A673 (cell line): ENCODE data around the gene C7orf25. TPM values are rescaled to one million over a fixed set of nuclear protein-coding genes. Genes with fewer than 3 reads are reported as not detected.

Experiments
- BruUV-seq: library from RNA; stranded (reverse); fragments of 400-500 nt; replicated peaks from 2 replicates; lab custom pipeline; 2021; lab: Mats Ljungman, UMichigan
- CTCF ChIA-PET: fragments of 300-600 bp; sonication (Branson Sonifier 250); formaldehyde crosslinking; loops from one replicate; lab custom pipeline; 2022; ENCODE audit warnings: antibody characterized with exemption; lab: Charles Lee
- POLR2A ChIA-PET: fragments of 300-600 bp; sonication (Branson Sonifier 250); formaldehyde crosslinking; loops from one replicate; lab custom pipeline; 2022; ENCODE audit warnings: antibody characterized with exemption; ENCODE audit not compliant: low non-redundant PET; lab: Charles Lee
- DNase-seq: peaks from one replicate; pipeline ENCODE4 v3.0.0-alpha.2; 2015; ENCODE audit warnings: low spot score
- H3K27ac ChIP-seq: fragments of 200-600 bp; sonication (generic); 2 replicates; pipeline ENCODE4 v1.5.1; 2016; ENCODE audit warnings: mixed run types, low read depth, mild to moderate bottlenecking, mixed read lengths, antibody characterized with exemption, low read length; ENCODE audit not compliant: poor library complexity, severe bottlenecking
- H3K27me3 ChIP-seq: fragments of 200-600 bp; sonication (generic); replicated peaks from 2 replicates; pipeline ENCODE4 v1.6.1; 2017; ENCODE audit warnings: mixed run types, low read depth, mild to moderate bottlenecking, mixed read lengths, antibody characterized with exemption, low read length; ENCODE audit not compliant: insufficient read depth, poor library complexity
- H3K36me3 ChIP-seq: fragments of 200-600 bp; sonication (generic); 2 replicates; pipeline ENCODE4 v1.6.1; 2016; ENCODE audit warnings: mixed run types, mild to moderate bottlenecking, mixed read lengths, antibody characterized with exemption, low read length; ENCODE audit not compliant: insufficient read depth, poor library complexity, severe bottlenecking
- H3K4me1 ChIP-seq: fragments of 200-600 bp; sonication (generic); 2 replicates; pipeline ENCODE4 v1.6.1; 2017; ENCODE audit warnings: mixed run types, mild to moderate bottlenecking, mixed read lengths, antibody characterized with exemption, low read length; ENCODE audit not compliant: insufficient read depth, poor library complexity, severe bottlenecking
- H3K4me3 ChIP-seq: fragments of 200-600 bp; sonication (generic); 2 replicates; pipeline ENCODE4 v1.5.1; 2016; ENCODE audit warnings: low read depth, mixed run types, mild to moderate bottlenecking, mixed read lengths, low read length; ENCODE audit not compliant: poor library complexity, severe bottlenecking
- H3K9me3 ChIP-seq: fragments of 200-600 bp; sonication (generic); 2 replicates; pipeline ENCODE4 v1.6.1; 2016; ENCODE audit warnings: mixed run types, low read depth, mild to moderate bottlenecking, mixed read lengths, antibody characterized with exemption, low read length; ENCODE audit not compliant: poor library complexity, severe bottlenecking
- CTCF ChIP-seq: fragments of 300-800, 200-600 bp; sonication (generic); conservative IDR thresholded peaks from 2 replicates; pipeline ENCODE4 v1.5.1; 2017; ENCODE audit warnings: low read depth, mild to moderate bottlenecking, antibody characterized with exemption, low read length, moderate library complexity, mixed read lengths
- EZH2 ChIP-seq: fragments of 200-600 bp; sonication (generic); IDR thresholded peaks from 2 replicates; pipeline ENCODE4 v1.6.1; 2017; ENCODE audit warnings: borderline replicate concordance, low read depth, mild to moderate bottlenecking, mixed read lengths, antibody characterized with exemption, low read length; ENCODE audit not compliant: poor library complexity, severe bottlenecking
- intact Hi-C: fragments of 100-400 bp; cut with micrococcal nuclease; formaldehyde crosslinking; loops from one replicate; pipeline ENCODE4 v1.10.0; 2022; ENCODE audit not compliant: unreplicated experiment
- total RNA-seq: library from RNA; stranded (reverse); gene quantifications from 2 replicates; pipeline ENCODE4 v1.2.3, GENCODE V29; 2021

C7orf25 gene
- total RNA-seq, 1 experiment from 2014 or later, result 7.3 TPM

DNA sequence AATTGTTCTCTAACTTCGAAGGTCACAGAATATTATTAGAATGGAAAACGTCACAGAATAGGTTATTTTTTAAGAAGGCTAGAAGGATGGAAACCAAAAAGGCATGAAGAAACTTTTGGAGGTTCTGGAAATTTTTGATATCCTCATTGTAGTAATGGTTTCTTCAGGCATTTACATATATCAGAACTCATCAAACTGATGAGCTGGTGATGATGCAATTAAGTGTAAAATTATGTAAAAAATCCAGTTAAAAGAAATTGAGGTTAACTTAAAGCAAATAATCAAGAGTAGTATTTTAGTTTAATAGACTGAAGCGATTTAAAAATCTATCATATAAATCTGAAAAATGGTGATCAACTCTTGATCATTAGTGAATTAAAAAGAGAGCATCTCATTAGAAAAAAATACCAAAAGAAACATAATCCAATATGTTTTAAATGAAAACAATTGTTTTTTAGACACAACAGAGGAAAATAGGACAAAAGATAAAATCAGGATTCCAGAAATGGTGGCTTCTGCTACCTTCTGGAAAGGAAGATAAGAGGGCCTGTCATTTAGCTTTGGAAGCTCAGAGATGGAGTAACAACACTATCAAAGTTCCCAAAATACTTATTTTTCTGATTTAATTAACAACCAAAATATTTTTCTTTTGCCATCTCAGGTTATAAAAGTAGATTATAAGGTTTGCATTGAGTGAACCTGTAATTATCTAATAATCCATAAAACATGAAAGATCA, 10.3 kb upstream of the C7orf25 start:
- ChIA-PET CTCF (no interaction called here), POLR2A (no interaction called here)
- Histone ChIP-seq H3K27me3 (no peaks in the 10 kb centered on the region), H3K4me3 (no peak overlapping the region), H3K9me3 (no peaks in the 10 kb centered on the region), H3K4me1 (no peaks in the 10 kb centered on the region), H3K36me3 (peaks cover 86% of the 10 kb centered on the region), H3K27ac (no peak overlapping the region)
- BruUV-seq, result no TSS peak
- no peak for DNase-seq
- TF ChIP-seq CTCF (no peak), EZH2 (no peak)
- intact Hi-C loops, result no loop called here

DNA sequence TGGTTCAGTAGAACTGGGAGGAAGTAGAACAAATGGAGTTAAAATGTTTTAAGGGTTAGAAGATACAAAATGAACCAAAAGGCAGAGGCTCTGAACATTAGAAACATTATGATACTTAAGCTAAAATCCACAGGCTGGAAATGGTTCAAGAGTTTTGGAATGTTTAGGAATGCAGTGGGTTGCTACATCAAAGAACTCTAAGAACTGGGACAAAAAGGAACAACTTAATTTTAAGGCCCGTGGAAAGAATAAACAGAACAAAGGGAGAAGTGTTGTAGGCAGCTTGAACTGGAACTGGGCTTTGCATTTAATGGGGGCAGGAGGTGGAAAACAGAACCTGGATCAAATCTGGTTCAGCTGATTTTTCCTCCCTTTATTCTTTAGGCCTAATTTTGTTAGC, 3.5 kb upstream of the C7orf25 start:
- no TSS peak for BruUV-seq
- intact Hi-C loops, result no loop called here
- ChIA-PET CTCF (interaction anchor here (1.5 kb wide), 1 partner anchor 975 kb away, joined by 3 read pairs; no protein-coding TSS in a partner anchor), POLR2A (no interaction called here)
- H3K4me1 ChIP-seq, result peaks cover 11% of the 10 kb centered on the region
- H3K36me3 ChIP-seq, result peaks cover 35% of the 10 kb centered on the region
- no peaks in the 10 kb centered on the region for H3K9me3 ChIP-seq
- no peaks in the 10 kb centered on the region for H3K27me3 ChIP-seq
- no peak for TF ChIP-seq EZH2
- no peak overlapping the region for H3K27ac ChIP-seq
- H3K4me3 ChIP-seq, result no peak overlapping the region
- no peak for DNase-seq

DNA sequence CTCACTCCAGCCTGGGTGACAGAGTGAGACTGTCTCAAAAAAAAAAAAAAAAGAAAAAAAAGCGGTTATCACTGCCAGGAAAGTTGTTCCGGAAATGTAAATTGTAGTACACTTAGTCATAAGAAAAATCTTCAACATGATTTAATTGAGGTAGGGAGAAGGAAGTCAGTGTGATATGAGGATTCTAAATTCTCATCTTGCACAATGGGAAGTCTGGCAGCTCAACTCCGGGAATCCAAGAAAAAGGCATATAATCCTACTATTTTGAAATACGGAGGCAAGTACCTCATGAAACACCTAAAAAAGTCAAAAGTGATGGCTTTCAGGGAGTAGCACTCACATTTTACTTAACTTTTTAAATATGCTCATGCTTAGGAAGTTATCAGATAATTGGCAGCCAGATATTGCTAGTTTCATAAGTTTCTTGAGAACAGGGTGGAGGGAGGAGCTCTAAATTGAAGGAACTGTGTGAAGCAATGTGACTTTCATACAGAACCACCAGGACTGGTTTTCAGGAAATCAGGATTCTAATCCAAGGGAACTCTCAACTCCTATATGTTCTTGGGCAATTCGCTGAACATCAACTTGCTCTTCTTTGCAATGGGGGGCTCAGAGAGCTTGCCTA, 2.7 kb upstream of the C7orf25 start:
- POLR2A ChIA-PET, result no interaction called here
- BruUV-seq, result no TSS peak

More for the DNA sequence above, 2.7 kb upstream of the C7orf25 start:
- Histone ChIP-seq H3K36me3 (peaks cover 27% of the 10 kb centered on the region), H3K4me3 (no peak overlapping the region), H3K27ac (peak overlapping the region; percentile 35), H3K4me1 (peaks cover 12% of the 10 kb centered on the region), H3K27me3 (no peaks in the 10 kb centered on the region), H3K9me3 (no peaks in the 10 kb centered on the region)
- intact Hi-C loops, result no loop called here
- DNase-seq, result peak; percentile 41
- TF ChIP-seq CTCF (no peak), EZH2 (no peak)
- CTCF ChIA-PET, result interaction anchor here (0.7 to 1.5 kb wide), 2 partner anchors 309 to 974 kb away, joined by 3 to 4 read pairs; no protein-coding TSS in a partner anchor
